ENCODE results near the gene UBE2K. TPM values are rescaled to one million over a fixed set of nuclear protein-coding genes. Genes with fewer than 3 reads are reported as not detected.

Gene UBE2K
- total and polyA plus RNA-seq, 10 of the 15 experiments (the other 5 are each of a cell fraction or from before 2014, with no cell fraction given): 17.0 to 141 (median 75.5) TPM

GRCh38 chr4:39820186-39820585 is 122.2 kb downstream of the UBE2K start:
- H3K4me2 ChIP-seq (ENCODE audit: control insufficient read depth, insufficient read depth): no peak overlapping the region
- H3K27me3 ChIP-seq (replicated peaks in 1 of 2; ENCODE audit: control insufficient read depth in 2 of 2, insufficient read depth in 2 of 2, low read length in 1 of 2): no peaks in the 10 kb centered on the region
- in situ Hi-C loops (cut with MboI) (no loop called here), intact Hi-C loops (cut with micrococcal nuclease; ENCODE audit: unreplicated experiment) (no loop called here)
- no TSS peak for BruUV-seq (replicated peaks)
- WGBS (ENCODE audit: insufficient coverage, insufficient replicate concordance, low lambda C conversion rate, missing lambda C conversion rate): 92% methylated on average over 5 of the region's 5 CpGs
- no peak overlapping the region for H3K27ac ChIP-seq (ENCODE audit: control insufficient read depth, insufficient read depth)
- no peak for TF ChIP-seq SIX5 (IDR thresholded peaks at IDR 0.05; ENCODE audit: low read depth, low read length, severe bottlenecking)
- no peak for TF ChIP-seq GATAD2B (conservative IDR thresholded peaks at IDR 0.05; ENCODE audit: low read depth)
- no peak for TF ChIP-seq RUNX3 (IDR thresholded peaks at IDR 0.05; ENCODE audit: low read length)
- no peak for TF ChIP-seq IKZF2 (IDR thresholded peaks at IDR 0.05)
- TF ChIP-seq JUND (IDR thresholded peaks at IDR 0.05; ENCODE audit: low read depth, low read length): no peak
- no peak for TF ChIP-seq CHD2 (IDR thresholded peaks at IDR 0.05; ENCODE audit: borderline replicate concordance, low read depth, low read length)
- TF ChIP-seq PAX5 (IDR thresholded peaks at IDR 0.05; ENCODE audit: borderline replicate concordance, low read depth, low read length): no peak
- TF ChIP-seq POLR2AphosphoS2 (IDR thresholded peaks at IDR 0.05; ENCODE audit: low read depth, low read length): no peak
- TF ChIP-seq SUPT20H (IDR thresholded peaks at IDR 0.05; ENCODE audit: borderline replicate concordance, control insufficient read depth, low read depth, low read length): no peak
- no peak for TF ChIP-seq SRF (IDR thresholded peaks at IDR 0.05; ENCODE audit: low read depth in 2 of 2, low read length in 2 of 2)
- TF ChIP-seq EP300 (IDR thresholded peaks at IDR 0.05; ENCODE audit: borderline replicate concordance in 1 of 2, control insufficient read depth in 1 of 2, low read depth in 2 of 2, low read length in 2 of 2): no peak
- no peak for TF ChIP-seq ZBTB11 (CRISPR knock-in tag; IDR thresholded peaks at IDR 0.05)
- TF ChIP-seq STAT1 (conservative IDR thresholded peaks at IDR 0.05): no peak
- TF ChIP-seq NR2F1 (conservative IDR thresholded peaks at IDR 0.05): no peak
- FAIRE-seq (no peak), DNase-seq (ENCODE audit: low read depth, low spot score) (no peak), ATAC-seq (no peak)
- POLR2A ChIA-PET: interaction anchor here (0.6 kb wide), 1 partner anchor 639 kb away, joined by 5 read pairs; no protein-coding TSS in a partner anchor
- CTCF ChIA-PET: no interaction called here
- H3K9me3 ChIP-seq (replicated peaks; ENCODE audit: control insufficient read depth, insufficient read depth, low read length): no peaks in the 10 kb centered on the region
- no peaks in the 10 kb centered on the region for H4K20me1 ChIP-seq (ENCODE audit: control insufficient read depth, insufficient read depth)
- H3K4me1 ChIP-seq (ENCODE audit: control insufficient read depth, insufficient read depth, low read length): no peaks in the 10 kb centered on the region
- H3K79me2 ChIP-seq (ENCODE audit: control insufficient read depth, insufficient read depth, low read length): no peaks in the 10 kb centered on the region
- H3K9ac ChIP-seq (ENCODE audit: control insufficient read depth, insufficient read depth, low read length): no peak overlapping the region
- SMC1A ChIA-PET (ENCODE audit: uncharacterized antibody, unreplicated experiment): no interaction called here
- no peak overlapping the region for H2AFZ ChIP-seq (ENCODE audit: control insufficient read depth, low read depth, low read length)
- H3K36me3 ChIP-seq (ENCODE audit: control insufficient read depth in 2 of 2, insufficient read depth in 2 of 2, low read length in 1 of 2): peaks cover 0 to 2% of the 10 kb centered on the region in 2 experiments; a peak in 1 of 4 replicates
- no peak overlapping the region for H3K4me3 ChIP-seq
- RAD21 ChIA-PET (ENCODE audit: unreplicated experiment): no interaction called here
